ENCODE measurements around the gene C1QTNF9.
A peak's percentile ranks its signal among the peaks of the same experiment; 100 is the strongest.
"Not testable (repeated sequence)": the region's sequence is repeated elsewhere in the genome, so short reads cannot be mapped to it uniquely, and the experiment has no call there.

C1QTNF9 gene

GRCh38 chr13:24282256-24282655 is 27.1 kb upstream of the C1QTNF9 start:
- no peak for DNase-seq (ENCODE audit: low read depth)

- DNase-seq (ENCODE audit: low read depth) = no peak
Measured at GRCh38 chr13:24284889-24285565, 24.4 kb upstream of the C1QTNF9 start.

GRCh38 chr13:24286624-24287023 is 22.8 kb upstream of the C1QTNF9 start:
- no peak for DNase-seq (ENCODE audit: low read depth)

- DNase-seq (ENCODE audit: low read depth) = no peak
Measured at GRCh38 chr13:24287748-24288287, 21.6 kb upstream of the C1QTNF9 start.

GRCh38 chr13:24288870-24289269 is 20.5 kb upstream of the C1QTNF9 start:
- DNase-seq (ENCODE audit: low read depth) = peak; percentile 57

GRCh38 chr13:24290280-24290932 is 19.0 kb upstream of the C1QTNF9 start:
- DNase-seq (ENCODE audit: low read depth) = no peak

- no peak for DNase-seq (ENCODE audit: low read depth)
Measured at GRCh38 chr13:24292481-24292880, 16.9 kb upstream of the C1QTNF9 start.

GRCh38 chr13:24293746-24294145 is 15.6 kb upstream of the C1QTNF9 start:
- DNase-seq (ENCODE audit: low read depth) = no peak

- no peak for DNase-seq (ENCODE audit: low read depth)
Measured at GRCh38 chr13:24299488-24300114, 9.8 kb upstream of the C1QTNF9 start.

- no peak for DNase-seq (ENCODE audit: low read depth)
Measured at GRCh38 chr13:24301434-24301833, 7.9 kb upstream of the C1QTNF9 start.

GRCh38 chr13:24301911-24302310 is 7.5 kb upstream of the C1QTNF9 start:
- DNase-seq (ENCODE audit: low read depth) = no peak

- DNase-seq (ENCODE audit: low read depth) = no peak
Measured at GRCh38 chr13:24304620-24305019, 4.8 kb upstream of the C1QTNF9 start.

- no peak for DNase-seq (ENCODE audit: low read depth)
Measured at GRCh38 chr13:24306632-24307031, 2.7 kb upstream of the C1QTNF9 start.

- DNase-seq (ENCODE audit: low read depth) = no peak
Measured at GRCh38 chr13:24307211-24308067, 1.9 kb upstream of the C1QTNF9 start.

GRCh38 chr13:24308068-24308445 is 1.3 kb upstream of the C1QTNF9 start:
- DNase-seq (ENCODE audit: low read depth) = no peak

GRCh38 chr13:24308488-24309020 is 826 bp upstream of the C1QTNF9 start:
- no peak for DNase-seq (ENCODE audit: low read depth)

GRCh38 chr13:24313439-24313838 is 4.1 kb downstream of the C1QTNF9 start:
- DNase-seq (ENCODE audit: low read depth) = no peak

GRCh38 chr13:24317835-24318234 is 8.5 kb downstream of the C1QTNF9 start:
- not testable (repeated sequence) for DNase-seq (ENCODE audit: low read depth)

GRCh38 chr13:24318878-24319277 is 9.5 kb downstream of the C1QTNF9 start:
- not testable (repeated sequence) for DNase-seq (ENCODE audit: low read depth)

- not testable (repeated sequence) for DNase-seq (ENCODE audit: low read depth)
Measured at GRCh38 chr13:24319641-24320040, 10.3 kb downstream of the C1QTNF9 start.

- not testable (repeated sequence) for DNase-seq (ENCODE audit: low read depth)
Measured at GRCh38 chr13:24321416-24321815, 12.0 kb downstream of the C1QTNF9 start.

GRCh38 chr13:24322470-24322869 is 13.1 kb downstream of the C1QTNF9 start:
- DNase-seq (ENCODE audit: low read depth) = not testable (repeated sequence)
